OCI-LY7 (cell line): Measurements from ENCODE around the gene GBP4. TPM values are rescaled to one million over a fixed set of nuclear protein-coding genes. Genes with fewer than 3 reads are reported as not detected.

ENCODE experiments used
- BruUV-seq: library from RNA; stranded (reverse); fragments of 400-500 nt; replicated peaks from 2 replicates; lab custom pipeline; 2021; lab: Mats Ljungman, UMichigan
- CTCF ChIA-PET: fragments of 300-600 bp; sonication (Branson Sonifier 250); formaldehyde crosslinking; loops from one replicate; lab custom pipeline; 2022; ENCODE audit warnings: antibody characterized with exemption; ENCODE audit not compliant: unreplicated experiment; lab: Charles Lee
- POLR2A ChIA-PET: fragments of 300-600 bp; sonication (Branson Sonifier 250); formaldehyde crosslinking; loops from one replicate; lab custom pipeline; 2022; ENCODE audit warnings: antibody characterized with exemption; lab: Charles Lee
- DNase-seq: peaks from one replicate; pipeline ENCODE4 v3.0.0-alpha.2; 2015; ENCODE audit warnings: low spot score
- H2AFZ ChIP-seq: fragments of 200-600 bp; sonication (generic), shearing (Covaris generic); 2 replicates; pipeline ENCODE4 v1.6.1; 2014; ENCODE audit warnings: mild to moderate bottlenecking, antibody characterized with exemption, low read length, moderate library complexity
- H3K27ac ChIP-seq: fragments of 200-600 bp; sonication (generic); 2 replicates; pipeline ENCODE4 v1.5.1; 2014; ENCODE audit warnings: mixed run types, low read depth, mild to moderate bottlenecking, moderate library complexity, low read length, inconsistent platforms; ENCODE audit not compliant: poor library complexity, severe bottlenecking
- H3K36me3 ChIP-seq: fragments of 200-600 bp; sonication (generic); 2 replicates; pipeline ENCODE4 v1.6.1; 2014; ENCODE audit warnings: mild to moderate bottlenecking, antibody characterized with exemption, low read length, moderate library complexity, mixed read lengths; ENCODE audit not compliant: insufficient read depth
- H3K4me1 ChIP-seq: fragments of 200-600 bp; sonication (generic); 2 replicates; pipeline ENCODE4 v1.5.1; 2014; ENCODE audit warnings: mild to moderate bottlenecking, low read length; ENCODE audit not compliant: insufficient read depth, poor library complexity, severe bottlenecking
- H3K4me2 ChIP-seq: fragments of 200-600 bp; sonication (generic); 2 replicates; pipeline ENCODE4 v1.6.1; 2014; ENCODE audit warnings: mild to moderate bottlenecking, low read length
- H3K4me3 ChIP-seq: fragments of 200-600 bp; sonication (generic); 2 replicates; pipeline ENCODE4 v1.5.1; 2014; ENCODE audit warnings: mild to moderate bottlenecking, low read depth, low read length; ENCODE audit not compliant: poor library complexity, severe bottlenecking
- H3K79me2 ChIP-seq: fragments of 200-600 bp; sonication (generic); 2 replicates; pipeline ENCODE4 v1.6.1; 2016; ENCODE audit warnings: low read depth, mild to moderate bottlenecking, low read length, moderate library complexity, mixed read lengths; ENCODE audit not compliant: insufficient read depth
- H3K9me2 ChIP-seq: fragments of 200-600 bp; sonication (generic); 2 replicates; pipeline ENCODE4 v1.6.1; 2016; ENCODE audit warnings: mild to moderate bottlenecking, low read length, mixed read lengths; ENCODE audit not compliant: insufficient read depth
- H3K9me3 ChIP-seq: fragments of 200-600 bp; sonication (generic); 2 replicates; pipeline ENCODE4 v1.6.1; 2014; ENCODE audit warnings: mild to moderate bottlenecking, mixed run types, low read length, mixed read lengths
- H4K20me1 ChIP-seq: fragments of 200-600 bp; sonication (generic); 2 replicates; pipeline ENCODE4 v1.6.1; 2014; ENCODE audit warnings: mild to moderate bottlenecking, antibody characterized with exemption, low read length, moderate library complexity, mixed read lengths; ENCODE audit not compliant: insufficient read depth
- EZH2phosphoT487 ChIP-seq: fragments of 200-600 bp; sonication (generic); IDR thresholded peaks from 2 replicates; pipeline ENCODE4 v1.6.1; 2018; ENCODE audit warnings: low read depth, borderline replicate concordance, mild to moderate bottlenecking, mixed run types, antibody characterized with exemption, low read length, moderate library complexity, mixed read lengths
- intact Hi-C: fragments of 100-400 bp; cut with micrococcal nuclease; formaldehyde crosslinking; loops from one replicate; pipeline ENCODE4 v1.10.0; 2022; ENCODE audit not compliant: unreplicated experiment
- total RNA-seq, 2 experiments: library from RNA; depleted of rRNA in 1 of 2; stranded (reverse); fragments of >200 nt in 1 of 2; shearing (Covaris generic) in 1 of 2; gene quantifications; 2 replicates each; pipeline ENCODE4 v1.2.3, GENCODE V29; 2014 to 2022
- TF ChIP-seq, protein P1 (sequence below): fragments of 200-600 bp; sonication (generic); conservative IDR thresholded peaks from 2 replicates; pipeline ENCODE4 v1.5.1; 2014; ENCODE audit warnings: mild to moderate bottlenecking, antibody characterized with exemption, low read length, moderate library complexity, mixed read lengths

The GBP4 gene
- total RNA-seq, 2 experiments from 2014 or later, result not detected

DNA sequence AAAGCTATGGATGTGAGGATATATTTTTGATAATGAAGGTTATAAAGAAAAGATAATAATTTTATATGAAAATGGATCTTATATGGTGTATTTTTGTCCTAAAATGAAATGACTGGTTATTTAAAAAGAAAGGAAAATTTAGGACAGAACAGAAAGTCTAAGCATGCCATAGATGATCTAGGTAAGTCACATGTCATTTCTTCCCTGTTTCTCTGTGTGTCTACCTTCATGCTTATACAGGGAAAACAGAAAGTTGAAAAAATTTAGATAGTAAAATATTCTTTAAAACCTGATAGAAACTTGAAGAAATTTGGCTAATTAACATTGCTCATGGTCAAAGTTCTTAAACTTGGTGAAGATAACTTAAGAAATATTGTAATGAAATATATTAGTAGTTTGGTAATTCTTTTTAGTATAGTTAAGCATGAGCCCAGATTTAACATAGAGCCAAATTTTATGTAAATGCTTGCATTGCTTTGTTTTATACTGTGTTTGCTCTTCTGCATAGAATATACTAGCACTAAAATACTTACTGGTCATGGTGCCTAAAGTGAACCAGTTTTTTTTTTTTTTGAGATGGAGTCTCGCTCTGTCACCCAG is 12.4 kb upstream of the GBP4 start:
- CTCF ChIA-PET, result no interaction called here
- BruUV-seq, result no TSS peak
- Histone ChIP-seq H3K9me3 (peaks cover 9% of the 10 kb centered on the region; the same call in 1 of the 2 replicates), H3K79me2 (no peaks in the 10 kb centered on the region), H3K4me3 (no peak overlapping the region), H3K4me1 (no peaks in the 10 kb centered on the region), H3K9me2 (no peaks in the 10 kb centered on the region), H2AFZ (no peak overlapping the region), H3K4me2 (no peak overlapping the region), H3K27ac (no peak overlapping the region), H4K20me1 (no peaks in the 10 kb centered on the region), H3K36me3 (no peaks in the 10 kb centered on the region)
- DNase-seq, result no peak
- POLR2A ChIA-PET, result no interaction called here
- TF ChIP-seq EZH2phosphoT487, result no peak
- TF ChIP-seq, protein P1, sequence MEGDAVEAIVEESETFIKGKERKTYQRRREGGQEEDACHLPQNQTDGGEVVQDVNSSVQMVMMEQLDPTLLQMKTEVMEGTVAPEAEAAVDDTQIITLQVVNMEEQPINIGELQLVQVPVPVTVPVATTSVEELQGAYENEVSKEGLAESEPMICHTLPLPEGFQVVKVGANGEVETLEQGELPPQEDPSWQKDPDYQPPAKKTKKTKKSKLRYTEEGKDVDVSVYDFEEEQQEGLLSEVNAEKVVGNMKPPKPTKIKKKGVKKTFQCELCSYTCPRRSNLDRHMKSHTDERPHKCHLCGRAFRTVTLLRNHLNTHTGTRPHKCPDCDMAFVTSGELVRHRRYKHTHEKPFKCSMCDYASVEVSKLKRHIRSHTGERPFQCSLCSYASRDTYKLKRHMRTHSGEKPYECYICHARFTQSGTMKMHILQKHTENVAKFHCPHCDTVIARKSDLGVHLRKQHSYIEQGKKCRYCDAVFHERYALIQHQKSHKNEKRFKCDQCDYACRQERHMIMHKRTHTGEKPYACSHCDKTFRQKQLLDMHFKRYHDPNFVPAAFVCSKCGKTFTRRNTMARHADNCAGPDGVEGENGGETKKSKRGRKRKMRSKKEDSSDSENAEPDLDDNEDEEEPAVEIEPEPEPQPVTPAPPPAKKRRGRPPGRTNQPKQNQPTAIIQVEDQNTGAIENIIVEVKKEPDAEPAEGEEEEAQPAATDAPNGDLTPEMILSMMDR, result no peak
- intact Hi-C loops, result no loop called here

DNA sequence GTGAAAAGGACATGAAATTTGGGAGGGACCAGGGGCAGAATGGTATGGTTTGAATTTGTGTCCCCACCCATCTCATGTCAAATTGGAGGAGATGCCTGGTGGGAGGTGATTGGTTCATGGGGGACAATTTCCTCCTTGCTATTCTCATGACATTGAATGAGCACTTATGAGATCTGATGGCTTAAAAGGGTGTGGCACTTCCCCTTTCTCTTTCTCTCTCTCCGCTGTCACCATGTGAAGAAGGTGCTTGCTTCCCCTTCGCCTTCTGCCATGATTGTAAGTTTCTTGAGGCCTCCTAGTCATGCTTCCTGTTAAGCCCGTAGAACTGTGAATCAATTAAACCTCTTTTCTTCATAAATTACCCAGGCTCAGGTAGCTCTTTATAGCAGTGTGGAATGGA is 7.6 kb upstream of the GBP4 start:
- no peak for DNase-seq
- BruUV-seq, result no TSS peak
- H4K20me1 ChIP-seq, result no peaks in the 10 kb centered on the region
- intact Hi-C loops, result no loop called here
- no peak overlapping the region for H3K4me3 ChIP-seq
- TF ChIP-seq, protein P1, result no peak
- TF ChIP-seq EZH2phosphoT487, result no peak
- H3K4me1 ChIP-seq, result no peaks in the 10 kb centered on the region
- H3K9me3 ChIP-seq, result peaks cover 8% of the 10 kb centered on the region; the same call in 1 of the 2 replicates
- no peak overlapping the region for H3K27ac ChIP-seq
- no peaks in the 10 kb centered on the region for H3K9me2 ChIP-seq
- no peaks in the 10 kb centered on the region for H3K79me2 ChIP-seq
- H3K4me2 ChIP-seq, result no peak overlapping the region
- CTCF ChIA-PET, result no interaction called here
- H2AFZ ChIP-seq, result no peak overlapping the region
- POLR2A ChIA-PET, result no interaction called here
- H3K36me3 ChIP-seq, result no peaks in the 10 kb centered on the region

DNA sequence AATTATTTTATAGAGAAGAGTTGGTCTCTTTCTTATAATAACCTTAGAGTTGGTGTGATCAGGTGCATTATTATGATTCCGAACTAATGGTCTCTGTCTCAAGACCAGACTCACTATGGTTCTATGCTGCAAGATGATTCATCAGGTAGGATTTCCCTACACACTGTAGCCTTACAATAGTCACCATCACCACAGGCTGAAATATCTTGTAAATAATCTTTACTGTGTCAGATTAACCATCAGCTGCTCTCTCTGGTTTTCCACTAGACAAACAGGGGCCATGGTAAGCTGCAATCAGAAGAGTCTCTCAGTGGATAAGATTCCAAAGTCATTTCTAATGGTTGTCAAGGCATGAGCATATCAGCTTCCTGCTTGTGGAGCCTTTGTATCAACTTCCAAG is 4.4 kb upstream of the GBP4 start:
- TF ChIP-seq, protein P1, result no peak
- no peak for TF ChIP-seq EZH2phosphoT487
- H3K9me3 ChIP-seq, result no peaks in the 10 kb centered on the region
- no peak overlapping the region for H2AFZ ChIP-seq
- no peaks in the 10 kb centered on the region for H3K36me3 ChIP-seq
- CTCF ChIA-PET, result no interaction called here
- intact Hi-C loops, result no loop called here
- DNase-seq, result no peak
- no peaks in the 10 kb centered on the region for H3K9me2 ChIP-seq
- no peaks in the 10 kb centered on the region for H4K20me1 ChIP-seq
- BruUV-seq, result no TSS peak
- POLR2A ChIA-PET, result no interaction called here
- no peaks in the 10 kb centered on the region for H3K4me1 ChIP-seq
- H3K4me3 ChIP-seq, result no peak overlapping the region
- H3K4me2 ChIP-seq, result no peak overlapping the region
- H3K27ac ChIP-seq, result no peak overlapping the region
- H3K79me2 ChIP-seq, result no peaks in the 10 kb centered on the region
